NCI-H460 (cell line): ENCODE measurements around the gene MGAT5B. TPM values are rescaled to one million over a fixed set of nuclear protein-coding genes. Genes with fewer than 3 reads are reported as not detected.
"Not testable (repeated sequence)": the region's sequence is repeated elsewhere in the genome, so short reads cannot be mapped to it uniquely, and the experiment has no call there.

Source experiments
- DNase-seq: peaks from one replicate; pipeline ENCODE4 v3.0.0-alpha.2; 2016; ENCODE audit warnings: low read depth; ENCODE audit errors: extremely low read depth
- total RNA-seq: library from RNA; depleted of rRNA; stranded (reverse); fragments of >200 nt; shearing (Covaris generic); gene quantifications from 2 replicates; pipeline ENCODE4 v1.2.3, GENCODE V29; 2014

Gene MGAT5B
- total RNA-seq, 1 experiment from 2014 or later = 1.2 TPM

DNA sequence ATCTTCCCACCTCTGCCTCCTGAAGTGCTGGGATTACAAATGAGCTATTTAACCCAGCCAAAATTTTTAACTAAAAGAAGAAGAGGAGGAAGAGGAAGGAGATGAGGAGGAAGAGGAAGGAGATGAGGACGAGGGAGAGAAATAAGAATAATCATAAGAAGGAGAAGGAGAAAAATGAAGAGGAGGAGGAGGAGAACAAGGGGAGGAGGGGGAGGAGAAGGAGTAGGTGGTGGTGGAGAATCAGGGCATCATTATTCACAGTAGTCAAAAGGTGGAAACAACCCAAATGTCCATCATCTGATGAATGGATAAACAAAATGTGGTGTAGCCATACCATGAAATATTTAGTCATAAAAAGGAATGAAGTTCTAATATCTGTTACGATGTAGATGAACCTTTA, 21.2 kb upstream of the MGAT5B start:
- no peak for DNase-seq

DNA sequence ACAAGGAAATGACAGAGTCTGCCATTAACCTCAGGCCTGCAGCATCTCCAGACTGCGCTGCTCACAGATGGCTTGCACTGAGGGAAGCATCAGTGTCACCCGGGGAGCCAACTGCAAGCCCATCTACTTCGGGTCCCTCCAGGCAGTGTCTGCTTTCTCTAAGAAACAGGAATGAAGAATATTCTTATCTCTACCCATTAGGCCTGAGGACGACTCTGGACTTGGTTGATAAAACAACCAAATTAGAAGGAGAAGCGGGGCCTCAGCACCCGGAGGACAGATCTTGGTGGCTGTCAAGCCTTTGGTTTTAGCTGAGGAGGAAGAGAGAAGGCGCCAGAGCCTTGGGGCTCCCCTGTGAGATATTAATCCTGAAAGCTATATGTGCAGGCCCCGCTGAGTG, 19.5 kb upstream of the MGAT5B start:
- no peak for DNase-seq

GRCh38 chr17:76849160-76849559, 19.0 kb upstream of the MGAT5B start:
- DNase-seq = not testable (repeated sequence)

- DNase-seq = no peak
These were observed 15.4 kb upstream of the MGAT5B start for GRCh38 chr17:76852843-76853242.

- no peak for DNase-seq
These were observed 13.1 kb upstream of the MGAT5B start for GRCh38 chr17:76855105-76855504.

- no peak for DNase-seq
These were observed 6.1 kb upstream of the MGAT5B start for GRCh38 chr17:76862079-76862478.

DNA sequence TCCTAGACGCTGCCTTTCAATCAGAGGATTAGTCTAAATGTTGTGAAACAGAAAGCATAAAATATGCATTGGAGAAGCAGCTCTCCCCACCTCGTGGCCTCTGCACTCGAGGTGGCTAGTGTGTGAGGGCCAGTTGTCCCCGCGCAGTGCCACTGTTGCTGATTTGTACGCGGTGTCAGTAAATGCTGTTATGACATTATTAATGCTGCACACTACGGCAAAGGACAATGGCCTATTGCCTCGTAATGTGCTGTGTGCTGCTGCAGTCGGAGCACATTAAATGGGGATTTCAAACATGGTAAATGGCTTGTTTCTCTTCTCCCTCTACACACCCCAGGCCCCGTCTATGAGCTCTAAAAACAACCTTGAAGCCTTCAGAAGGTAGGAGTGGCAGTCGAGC, 5.7 kb upstream of the MGAT5B start:
- no peak for DNase-seq

DNA sequence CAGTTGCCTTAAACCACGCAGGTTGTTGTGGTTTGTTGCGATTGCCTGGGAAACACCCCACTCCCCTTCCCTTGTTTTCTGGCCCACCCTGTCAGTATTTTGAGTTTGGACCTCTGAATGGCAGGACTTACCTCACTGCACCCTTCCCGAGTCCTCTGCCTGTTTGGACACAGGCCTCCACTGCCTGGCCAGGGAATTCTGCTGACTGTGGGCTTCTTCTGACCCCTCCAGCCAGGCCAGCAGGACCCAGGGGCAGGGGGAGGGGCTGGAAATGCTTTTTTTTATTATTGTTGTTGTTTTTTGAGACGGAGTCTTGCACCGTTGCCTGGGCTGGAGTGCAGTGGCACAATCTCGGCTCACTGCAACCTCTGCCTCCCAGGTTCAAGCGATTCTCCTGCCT, 4.2 kb upstream of the MGAT5B start:
- DNase-seq = no peak

DNA sequence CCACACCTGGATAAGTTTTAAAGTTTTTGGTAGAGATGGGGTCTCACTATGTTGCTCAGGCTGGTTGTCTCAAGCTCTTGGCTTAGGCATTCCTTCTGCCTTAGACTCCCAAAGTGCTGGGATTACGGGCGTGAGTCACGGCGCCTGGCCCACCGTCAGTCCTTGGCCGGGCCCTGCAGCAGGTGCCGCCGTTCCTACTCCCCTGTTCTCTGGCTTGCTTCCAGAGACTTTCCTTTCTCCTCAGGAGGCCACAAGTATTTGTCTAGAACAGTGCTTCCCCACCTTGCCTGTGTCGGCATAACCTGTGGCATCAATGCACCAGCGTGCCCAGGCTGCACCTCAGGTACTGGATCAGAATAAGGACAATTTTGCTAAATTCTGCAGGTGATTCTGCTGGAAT, 3.0 kb upstream of the MGAT5B start:
- DNase-seq = no peak

DNA sequence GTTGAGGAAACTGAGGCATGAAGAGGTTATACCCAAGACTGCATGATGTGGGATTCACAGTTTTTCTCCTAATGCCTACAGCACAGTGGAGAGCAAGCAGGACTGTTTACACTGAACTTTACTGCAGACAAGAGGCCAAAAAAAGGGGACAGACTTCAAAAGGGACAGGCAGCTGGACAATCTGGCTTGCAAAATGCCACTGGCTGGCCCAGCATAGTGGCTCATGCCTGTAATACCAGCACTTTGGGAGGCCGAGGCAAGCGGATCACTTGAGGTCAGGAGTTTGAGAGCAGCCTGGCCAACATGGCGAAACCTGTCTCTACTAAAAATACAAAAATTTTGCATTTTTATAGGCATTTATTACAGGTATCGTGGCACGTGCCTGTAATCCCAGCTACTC, 2.0 kb upstream of the MGAT5B start:
- no peak for DNase-seq

DNA sequence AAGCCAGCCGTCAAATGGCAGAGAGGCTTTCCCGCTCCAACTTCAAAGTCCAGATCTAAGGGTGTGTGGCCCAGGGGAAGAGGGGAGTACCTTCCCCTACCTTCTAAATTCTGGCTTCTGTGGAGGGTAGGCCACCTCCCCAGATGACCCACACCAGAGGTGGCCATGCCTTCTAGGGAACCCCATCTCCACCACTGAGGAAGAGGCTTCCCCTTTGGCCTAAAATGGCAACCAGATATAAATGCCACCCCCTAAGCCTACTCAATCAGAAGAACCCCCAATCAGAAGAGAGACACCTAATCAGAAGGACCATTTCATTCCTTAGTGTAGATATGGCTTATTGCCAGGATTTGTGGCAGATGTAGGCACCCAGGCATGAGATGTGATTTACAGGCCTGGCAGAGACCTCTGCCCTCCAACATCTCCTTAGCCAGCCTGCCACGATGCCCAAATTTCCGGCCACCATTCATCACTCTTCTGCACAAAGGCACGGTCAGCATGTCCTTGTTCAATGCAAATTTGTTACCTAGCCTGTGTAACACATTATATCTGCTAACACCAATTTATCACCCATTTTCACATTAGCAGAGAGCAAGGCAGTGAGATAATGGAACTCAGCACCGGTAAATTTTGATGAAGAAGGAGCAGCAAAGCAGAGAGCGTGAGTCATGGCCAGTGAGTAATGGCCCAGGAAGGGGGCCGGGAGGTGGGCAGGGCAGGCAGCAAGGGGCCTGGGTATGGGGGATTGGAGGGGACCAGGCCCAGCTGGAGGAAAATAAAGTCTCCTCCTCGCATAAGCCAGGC, 1.2 kb upstream of the MGAT5B start:
- no peak for DNase-seq

DNA sequence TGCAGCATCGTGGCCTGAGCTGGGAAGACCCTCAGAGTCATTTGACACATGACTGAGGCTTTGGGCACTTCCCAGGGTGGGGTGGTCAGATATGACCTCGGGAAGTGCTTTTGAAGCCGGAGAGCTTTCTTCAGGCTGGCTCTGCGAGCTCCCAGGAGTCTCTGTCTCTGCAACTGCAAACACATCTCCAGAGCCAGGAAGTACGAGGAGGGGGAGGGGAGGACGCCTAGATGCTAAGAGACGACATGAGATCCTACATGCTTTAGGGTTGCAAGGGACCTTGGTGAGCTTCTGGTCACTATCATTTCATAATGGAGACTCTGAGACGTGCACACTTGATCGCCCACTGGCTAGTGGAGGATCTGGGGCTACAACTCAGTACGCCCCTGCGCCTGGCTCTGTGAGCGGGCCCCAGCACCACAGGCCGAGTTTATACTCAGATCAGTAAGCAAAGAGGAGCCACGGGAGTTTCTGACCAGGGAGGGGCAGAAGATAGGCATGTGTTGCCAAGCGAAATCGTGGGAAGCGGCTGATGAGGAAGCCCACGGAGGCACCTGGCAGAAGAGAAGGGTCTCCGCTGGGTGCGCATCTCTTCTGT, 527 bp upstream of the MGAT5B start:
- no peak for DNase-seq

DNA sequence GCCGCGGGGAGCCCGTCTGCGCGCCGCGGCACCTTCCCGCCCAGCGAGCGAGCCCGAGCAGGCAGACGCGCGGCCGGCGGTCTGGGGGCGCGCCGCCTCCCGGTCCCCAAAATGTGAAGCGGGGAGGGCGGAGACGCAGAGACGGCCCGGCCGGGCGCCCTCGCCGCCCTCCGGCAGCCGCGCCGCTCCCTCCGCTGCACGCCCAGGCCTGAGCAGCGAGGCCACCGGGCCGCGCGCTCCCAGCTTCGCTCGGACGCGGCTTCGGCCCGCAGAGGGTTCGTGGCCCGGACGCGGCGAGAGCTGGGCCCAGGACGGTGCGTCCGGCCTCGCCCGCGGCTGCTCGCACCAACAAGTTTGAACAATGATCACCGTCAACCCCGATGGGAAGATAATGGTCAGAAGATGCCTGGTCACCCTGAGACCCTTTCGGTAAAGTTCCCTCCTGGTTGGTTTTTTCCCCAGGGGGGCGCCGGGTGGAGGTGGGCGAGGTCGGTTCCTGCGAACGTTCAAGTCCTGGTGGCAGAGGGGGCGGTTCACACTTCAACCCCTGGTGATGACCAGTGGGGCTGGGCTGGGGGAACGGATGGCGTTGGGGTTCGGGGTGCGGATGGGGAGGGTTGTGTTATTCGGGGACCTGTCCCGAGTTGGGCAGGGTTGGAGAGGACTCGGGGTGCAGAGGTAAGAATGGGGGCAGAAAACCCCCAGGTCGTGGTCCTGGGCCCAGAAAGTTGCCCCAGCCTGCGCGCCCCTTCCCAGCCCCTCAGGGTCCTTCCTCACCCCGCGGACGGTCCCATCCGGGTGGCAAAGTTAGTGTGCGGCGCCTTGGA, 678 bp downstream of the MGAT5B start:
- DNase-seq = no peak

DNA sequence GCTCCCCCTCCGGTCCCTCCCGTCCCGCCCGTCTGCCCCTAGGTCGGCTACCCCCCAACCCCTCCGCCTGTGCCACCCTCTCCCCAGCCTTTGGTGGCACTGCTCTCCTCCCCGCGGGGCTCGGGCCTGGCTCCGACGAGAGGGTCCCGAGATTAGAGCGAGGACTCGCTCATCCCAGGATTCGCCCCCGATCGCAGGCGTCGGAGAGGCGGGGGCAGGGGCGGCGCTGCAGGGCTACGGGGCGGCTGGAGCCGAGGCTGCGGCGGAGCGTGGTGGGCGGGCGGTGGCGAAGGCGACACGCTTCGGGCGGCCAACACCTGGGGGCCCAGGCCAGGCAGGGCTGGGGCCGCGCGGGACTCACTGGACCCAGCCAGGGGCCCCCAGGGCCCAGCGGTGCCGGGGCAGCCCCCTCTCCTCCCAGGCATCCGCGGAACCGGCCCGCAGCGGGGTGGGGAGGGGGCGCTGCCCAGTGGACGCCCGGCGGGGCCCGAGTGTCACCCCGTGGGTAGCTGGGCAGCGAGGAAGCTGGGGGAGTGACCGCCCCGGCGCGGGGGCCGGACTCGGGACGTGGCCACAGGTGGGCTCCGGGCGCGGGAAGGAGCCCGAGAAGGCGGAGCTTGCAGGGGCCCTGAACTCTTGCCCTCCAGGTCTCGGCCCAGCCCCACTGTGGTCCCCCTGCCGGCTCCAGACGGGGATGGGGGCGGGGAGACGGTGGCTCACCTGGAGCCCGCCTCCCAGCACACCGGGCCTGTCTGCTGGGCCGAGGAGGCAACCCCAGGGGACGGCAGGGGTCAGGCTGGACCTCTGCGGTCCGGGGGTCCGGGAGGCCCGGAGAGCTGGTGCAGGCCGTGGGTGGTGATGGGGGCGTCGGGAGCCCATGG, 1.5 kb downstream of the MGAT5B start:
- no peak for DNase-seq

DNA sequence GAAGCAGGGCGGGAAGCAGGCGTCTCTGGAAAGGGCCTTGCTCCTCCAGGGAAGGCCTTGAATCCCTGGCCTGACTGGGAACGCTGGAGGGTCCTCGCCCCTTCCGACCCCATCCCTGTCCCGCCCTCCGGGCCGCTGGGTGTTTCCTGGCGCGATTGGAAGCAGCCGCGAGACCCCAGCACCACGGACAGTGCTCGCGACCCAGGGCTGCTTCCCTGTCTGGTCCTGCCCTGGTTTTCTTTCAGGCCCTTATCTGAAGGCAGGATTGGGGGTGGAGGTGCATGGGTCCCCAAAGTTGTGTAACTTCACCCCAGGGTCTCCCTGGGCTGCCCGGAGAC, 2.1 kb downstream of the MGAT5B start:
- no peak for DNase-seq

GRCh38 chr17:76871668-76872067, 3.5 kb downstream of the MGAT5B start:
- DNase-seq = no peak

DNA sequence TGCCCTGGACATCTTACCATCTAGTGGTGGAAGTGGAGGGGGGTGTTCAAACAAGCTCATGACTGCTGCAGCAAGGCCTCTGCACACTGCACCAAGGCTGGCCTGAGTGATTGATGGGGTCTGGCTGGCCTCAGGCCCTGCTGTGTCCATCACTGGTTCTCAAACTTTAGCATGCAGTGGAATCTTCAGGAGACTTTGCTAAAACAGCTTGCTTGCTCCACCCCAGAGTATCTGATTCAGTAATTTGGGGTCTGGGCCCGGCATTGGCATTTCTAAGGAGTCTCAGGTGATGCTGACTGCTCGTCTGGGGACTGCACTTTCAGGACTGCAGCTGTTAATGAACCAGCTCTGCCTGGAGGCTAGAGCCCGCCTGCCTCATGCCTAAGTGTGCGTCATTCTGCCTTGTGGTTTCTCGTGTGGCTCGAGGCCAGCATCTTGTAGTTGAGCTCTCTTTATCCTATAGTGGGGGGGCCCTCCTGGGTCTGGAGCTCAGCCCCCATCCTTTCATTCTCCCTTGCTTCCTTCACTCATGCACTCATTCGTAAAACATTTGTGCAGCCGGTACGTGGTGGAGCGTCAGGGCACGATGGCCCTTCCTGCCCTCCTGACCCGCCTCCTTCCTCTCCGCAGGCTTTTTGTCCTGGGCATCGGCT, 4.1 kb downstream of the MGAT5B start:
- DNase-seq = peak; percentile 28

DNA sequence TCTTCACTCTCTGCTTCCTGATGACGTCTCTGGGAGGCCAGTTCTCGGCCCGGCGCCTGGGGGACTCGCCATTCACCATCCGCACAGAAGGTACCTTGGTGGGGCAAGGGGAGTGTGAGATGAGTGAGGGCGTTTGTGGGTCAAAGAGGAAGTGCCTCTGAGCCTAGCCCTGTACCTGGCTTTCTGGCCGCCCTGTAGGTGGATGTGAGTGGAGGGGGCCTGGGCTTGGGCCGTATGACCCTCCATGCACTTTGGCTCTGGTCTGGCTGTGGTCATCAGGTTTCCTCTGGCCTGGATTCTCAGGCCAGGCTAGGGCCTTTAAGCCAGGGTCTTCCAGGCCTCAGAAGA, 4.6 kb downstream of the MGAT5B start:
- no peak for DNase-seq

DNA sequence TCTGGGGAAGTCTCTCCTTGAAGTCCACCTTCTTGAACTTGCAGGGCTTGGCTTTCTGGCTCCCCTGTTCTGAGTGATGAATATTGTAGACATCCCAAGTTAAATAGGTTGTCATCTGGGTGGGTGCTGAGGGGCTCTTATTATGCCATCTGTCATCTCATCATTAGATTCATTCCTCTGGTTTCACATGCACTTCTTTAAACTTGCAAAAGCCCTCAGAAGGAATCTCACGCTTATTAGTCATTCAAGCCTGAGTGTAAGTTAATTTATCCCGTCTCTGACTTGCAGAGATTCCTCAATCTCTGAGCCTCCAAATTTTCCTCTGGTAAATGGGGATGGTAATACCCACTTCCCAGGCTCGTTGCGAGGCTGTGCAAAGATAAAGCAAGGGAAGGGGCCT, 5.7 kb downstream of the MGAT5B start:
- no peak for DNase-seq

DNA sequence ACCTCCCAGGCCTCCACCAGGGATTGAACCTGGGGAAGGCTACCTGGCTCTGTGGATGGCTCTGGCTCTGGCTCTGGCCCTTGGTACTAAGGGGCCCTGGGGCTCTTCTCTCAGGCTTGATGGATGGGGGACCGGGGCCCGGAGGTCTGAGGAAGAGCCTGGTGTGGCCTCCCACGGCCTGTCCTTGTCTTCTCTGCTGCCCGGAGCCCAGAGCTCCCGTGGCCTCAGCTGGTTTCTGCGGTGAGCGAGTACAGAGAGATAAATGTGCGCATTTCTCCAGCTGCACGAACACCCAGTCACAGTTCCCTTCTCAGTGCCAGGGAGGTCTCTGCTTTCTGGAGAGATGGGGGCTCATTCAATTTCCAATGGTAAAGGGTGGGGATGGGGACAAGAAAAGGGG, 9.2 kb downstream of the MGAT5B start:
- no peak for DNase-seq
